Measurements from ENCODE around the gene GMDS.

Gene GMDS

DNA sequence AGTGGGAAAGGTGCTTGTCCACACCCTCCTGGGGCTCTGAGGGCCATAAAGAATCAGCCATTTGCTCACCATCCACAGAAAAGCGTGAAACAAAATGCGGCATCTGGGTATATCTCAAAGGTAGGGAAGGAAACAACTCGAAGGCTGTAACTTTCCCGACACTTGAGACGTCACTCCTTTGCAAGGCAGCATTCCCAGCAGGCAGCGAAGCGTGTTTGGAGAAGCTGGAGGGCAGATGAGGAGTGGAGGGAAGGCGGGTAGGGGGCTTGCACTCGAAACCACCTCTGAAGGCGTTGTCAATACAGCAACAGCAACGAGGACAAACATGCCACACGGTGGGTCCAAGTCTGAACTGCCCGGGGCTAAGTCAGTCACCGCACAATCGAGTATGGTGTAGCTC, 537.3 kb downstream of the GMDS start:
- DNase-seq (ENCODE audit: low read depth, low spot score): no peak
- no peak overlapping the region for H3K4me3 ChIP-seq (ENCODE audit: low read length)
- no CpG with 5 or more reads among the region's 15 CpGs for WGBS (ENCODE audit: insufficient coverage, insufficient read length)
- H3K27ac ChIP-seq (ENCODE audit: low read length): no peak overlapping the region
- no peaks in the 10 kb centered on the region for H3K27me3 ChIP-seq (ENCODE audit: control insufficient read depth, insufficient read depth, low read length)
- H3K4me1 ChIP-seq (ENCODE audit: control insufficient read depth, insufficient read depth, low read length): no peaks in the 10 kb centered on the region
- no peaks in the 10 kb centered on the region for H3K36me3 ChIP-seq (ENCODE audit: control insufficient read depth, insufficient read depth, low read length)
- H3K9me3 ChIP-seq (ENCODE audit: control insufficient read depth, insufficient read depth, low read length): no peaks in the 10 kb centered on the region

DNA sequence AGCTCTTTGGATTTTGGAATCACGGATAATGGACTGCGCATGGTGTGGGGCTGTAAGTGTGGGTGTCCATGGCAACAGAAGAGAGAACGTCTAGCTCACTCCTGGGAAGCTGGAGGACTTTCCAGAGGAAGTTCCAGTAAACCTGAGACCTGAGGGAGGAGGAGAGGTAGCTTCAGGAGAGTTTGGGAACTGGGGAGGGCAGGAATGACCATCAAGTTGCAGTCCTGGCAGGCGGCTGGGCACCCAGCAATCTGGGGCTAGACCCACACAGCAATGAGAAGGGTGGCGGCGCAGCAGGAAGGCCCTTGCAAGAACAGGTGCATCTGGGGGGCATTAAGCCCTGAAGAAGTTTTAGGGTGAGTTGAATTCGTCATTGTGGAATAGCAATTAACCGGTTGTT, 539.8 kb downstream of the GMDS start:
- no CpG with 5 or more reads among the region's 8 CpGs for WGBS (ENCODE audit: insufficient coverage, insufficient read length)
- H3K36me3 ChIP-seq (ENCODE audit: control insufficient read depth, insufficient read depth, low read length): no peaks in the 10 kb centered on the region
- no peak overlapping the region for H3K27ac ChIP-seq (ENCODE audit: low read length)
- H3K4me3 ChIP-seq (ENCODE audit: low read length): no peak overlapping the region
- H3K9me3 ChIP-seq (ENCODE audit: control insufficient read depth, insufficient read depth, low read length): no peaks in the 10 kb centered on the region
- no peaks in the 10 kb centered on the region for H3K27me3 ChIP-seq (ENCODE audit: control insufficient read depth, insufficient read depth, low read length)
- no peak for DNase-seq (ENCODE audit: low read depth, low spot score)
- no peaks in the 10 kb centered on the region for H3K4me1 ChIP-seq (ENCODE audit: control insufficient read depth, insufficient read depth, low read length)

DNA sequence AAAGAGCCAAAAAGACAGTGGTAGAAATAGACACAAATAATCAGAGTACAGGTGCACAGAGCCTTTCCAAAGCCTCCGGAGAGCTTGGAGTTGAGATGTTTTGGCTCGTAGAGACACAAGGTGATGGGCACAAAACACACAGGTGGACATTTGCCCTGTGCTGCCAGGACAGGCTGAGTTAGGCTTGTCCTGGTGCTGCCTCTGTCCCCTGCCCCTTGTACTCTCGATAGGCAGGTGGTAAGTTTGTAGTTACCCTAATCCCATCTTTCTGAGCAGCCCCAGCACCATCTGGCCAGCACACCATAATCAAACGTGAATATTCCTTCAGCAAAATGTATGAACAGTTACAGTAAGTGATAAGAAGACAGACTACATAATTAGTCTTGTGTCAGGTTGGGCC, 540.2 kb downstream of the GMDS start:
- DNase-seq (ENCODE audit: low read depth, low spot score): no peak
- H3K4me3 ChIP-seq (ENCODE audit: low read length): no peak overlapping the region
- no peak overlapping the region for H3K27ac ChIP-seq (ENCODE audit: low read length)
- no peaks in the 10 kb centered on the region for H3K36me3 ChIP-seq (ENCODE audit: control insufficient read depth, insufficient read depth, low read length)
- H3K9me3 ChIP-seq (ENCODE audit: control insufficient read depth, insufficient read depth, low read length): no peaks in the 10 kb centered on the region
- H3K4me1 ChIP-seq (ENCODE audit: control insufficient read depth, insufficient read depth, low read length): no peaks in the 10 kb centered on the region
- no CpG with 5 or more reads among the region's 4 CpGs for WGBS (ENCODE audit: insufficient coverage, insufficient read length)
- H3K27me3 ChIP-seq (ENCODE audit: control insufficient read depth, insufficient read depth, low read length): no peaks in the 10 kb centered on the region

DNA sequence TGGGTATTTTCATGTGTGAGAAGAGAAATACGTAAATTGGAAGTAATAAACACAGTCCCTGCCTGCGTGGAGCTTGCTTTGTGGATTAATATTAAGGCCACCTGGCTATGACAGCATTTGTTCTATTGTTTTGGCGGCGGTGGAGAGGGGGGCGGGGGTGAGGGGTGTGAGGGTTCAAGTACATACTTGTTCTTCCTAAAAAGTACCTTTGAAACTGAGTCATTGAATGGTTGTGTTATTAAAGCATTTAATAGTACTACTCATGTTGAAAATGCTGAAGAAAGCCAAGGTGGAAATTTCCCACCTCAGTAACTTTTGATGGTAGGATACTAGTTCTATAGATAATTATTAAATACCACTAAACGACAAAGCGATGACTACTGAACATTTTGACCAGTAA, 540.7 kb downstream of the GMDS start:
- Histone ChIP-seq H3K36me3 (ENCODE audit: control insufficient read depth, insufficient read depth, low read length) (no peaks in the 10 kb centered on the region), H3K9me3 (ENCODE audit: control insufficient read depth, insufficient read depth, low read length) (no peaks in the 10 kb centered on the region), H3K27ac (ENCODE audit: low read length) (no peak overlapping the region), H3K4me3 (ENCODE audit: low read length) (no peak overlapping the region), H3K27me3 (ENCODE audit: control insufficient read depth, insufficient read depth, low read length) (no peaks in the 10 kb centered on the region), H3K4me1 (ENCODE audit: control insufficient read depth, insufficient read depth, low read length) (no peaks in the 10 kb centered on the region)
- no CpG with 5 or more reads among the region's 7 CpGs for WGBS (ENCODE audit: insufficient coverage, insufficient read length)
- DNase-seq (ENCODE audit: low read depth, low spot score): no peak

DNA sequence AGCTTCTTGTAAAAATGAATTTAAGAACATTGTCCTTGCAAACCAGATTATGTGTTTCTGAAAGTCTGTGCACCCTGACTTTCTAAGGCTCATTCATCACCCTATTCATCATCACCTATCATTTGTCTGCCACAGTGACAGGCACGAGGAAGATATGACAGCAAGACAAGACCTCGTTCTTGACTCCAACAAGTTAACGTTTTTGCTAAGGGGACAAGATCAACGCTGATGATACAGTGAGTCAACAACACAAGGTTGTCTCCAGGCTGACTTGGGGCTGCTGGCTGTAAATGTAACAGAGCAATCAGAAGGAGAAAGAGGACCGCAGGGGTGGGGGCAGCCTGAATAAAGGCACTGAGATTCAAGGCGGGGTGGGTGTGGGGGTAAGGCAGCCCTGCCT, 541.5 kb downstream of the GMDS start:
- H3K9me3 ChIP-seq (ENCODE audit: control insufficient read depth, insufficient read depth, low read length): no peaks in the 10 kb centered on the region
- no peak for DNase-seq (ENCODE audit: low read depth, low spot score)
- H3K4me3 ChIP-seq (ENCODE audit: low read length): no peak overlapping the region
- no peaks in the 10 kb centered on the region for H3K36me3 ChIP-seq (ENCODE audit: control insufficient read depth, insufficient read depth, low read length)
- H3K4me1 ChIP-seq (ENCODE audit: control insufficient read depth, insufficient read depth, low read length): no peaks in the 10 kb centered on the region
- WGBS (ENCODE audit: insufficient coverage, insufficient read length): no CpG with 5 or more reads among the region's 6 CpGs
- no peak overlapping the region for H3K27ac ChIP-seq (ENCODE audit: low read length)
- no peaks in the 10 kb centered on the region for H3K27me3 ChIP-seq (ENCODE audit: control insufficient read depth, insufficient read depth, low read length)

- no peaks in the 10 kb centered on the region for H3K36me3 ChIP-seq (ENCODE audit: control insufficient read depth, insufficient read depth, low read length)
- no peaks in the 10 kb centered on the region for H3K27me3 ChIP-seq (ENCODE audit: control insufficient read depth, insufficient read depth, low read length)
- H3K4me1 ChIP-seq (ENCODE audit: control insufficient read depth, insufficient read depth, low read length): no peaks in the 10 kb centered on the region
- H3K4me3 ChIP-seq (ENCODE audit: low read length): no peak overlapping the region
- H3K9me3 ChIP-seq (ENCODE audit: control insufficient read depth, insufficient read depth, low read length): no peaks in the 10 kb centered on the region
- no peak for DNase-seq (ENCODE audit: low read depth, low spot score)
- WGBS (ENCODE audit: insufficient coverage, insufficient read length): no CpG with 5 or more reads among the region's 9 CpGs
- no peak overlapping the region for H3K27ac ChIP-seq (ENCODE audit: low read length)
These were observed 542.1 kb downstream of the GMDS start for GRCh38 chr6:1703091-1703855.

DNA sequence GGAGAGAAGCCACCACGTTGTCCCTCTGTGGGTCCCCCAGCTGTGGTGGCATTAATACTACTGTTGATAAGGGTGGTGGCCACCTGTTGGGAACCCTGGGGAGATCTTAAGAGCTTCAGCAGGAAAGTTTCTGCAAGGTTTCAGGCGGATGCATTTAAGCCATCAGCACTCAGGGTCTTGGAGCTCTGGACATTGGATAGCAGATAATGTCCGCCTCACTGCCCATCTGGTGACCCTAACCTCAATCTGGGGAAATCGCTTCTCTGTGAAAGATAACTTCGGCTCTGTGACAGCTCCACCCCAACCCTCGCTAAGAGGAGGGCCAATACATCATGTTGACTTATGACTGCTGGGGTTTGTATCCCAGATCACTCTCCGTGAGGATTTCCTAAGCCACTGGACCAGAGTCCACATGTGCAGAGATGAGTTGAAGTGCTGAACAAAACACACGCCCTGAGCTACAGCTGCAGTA, 542.8 kb downstream of the GMDS start:
- no peaks in the 10 kb centered on the region for H3K27me3 ChIP-seq (ENCODE audit: control insufficient read depth, insufficient read depth, low read length)
- no peak overlapping the region for H3K27ac ChIP-seq (ENCODE audit: low read length)
- H3K9me3 ChIP-seq (ENCODE audit: control insufficient read depth, insufficient read depth, low read length): no peaks in the 10 kb centered on the region
- H3K4me3 ChIP-seq (ENCODE audit: low read length): no peak overlapping the region
- H3K4me1 ChIP-seq (ENCODE audit: control insufficient read depth, insufficient read depth, low read length): no peaks in the 10 kb centered on the region
- no peaks in the 10 kb centered on the region for H3K36me3 ChIP-seq (ENCODE audit: control insufficient read depth, insufficient read depth, low read length)
- no peak for DNase-seq (ENCODE audit: low read depth, low spot score)
- WGBS (ENCODE audit: insufficient coverage, insufficient read length): no CpG with 5 or more reads among the region's 8 CpGs

DNA sequence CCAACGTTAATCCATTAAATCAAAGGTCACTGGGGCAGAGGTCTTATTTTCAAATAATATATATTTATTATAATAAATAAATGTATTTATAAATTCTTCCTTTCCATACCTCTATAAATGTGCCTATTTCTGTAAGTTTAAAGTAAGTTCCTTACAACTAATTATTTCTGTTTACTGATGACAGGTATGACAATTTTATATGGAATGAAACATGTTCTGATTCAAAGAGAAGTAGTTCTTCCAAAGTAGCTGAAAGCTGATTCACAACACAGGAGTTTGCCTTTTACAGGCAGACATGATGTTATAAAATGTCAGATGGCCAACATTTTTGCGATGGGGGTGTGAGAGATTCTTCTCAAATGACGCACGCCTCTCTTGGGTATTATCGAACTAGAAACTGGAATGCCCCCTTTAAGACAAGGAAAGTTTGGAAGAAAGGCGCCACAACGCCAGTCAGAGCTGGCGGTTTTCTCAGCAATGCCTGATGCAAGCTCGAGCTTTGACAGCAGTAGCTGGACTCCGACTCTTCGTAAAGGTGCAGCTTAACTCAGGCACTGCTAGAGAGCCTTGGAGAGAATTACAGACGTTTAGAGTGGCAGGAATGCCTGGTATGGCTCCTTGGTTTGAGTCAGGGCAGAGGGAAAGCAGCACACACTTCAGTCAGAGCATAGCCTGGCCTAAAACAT, 543.6 kb downstream of the GMDS start:
- no peaks in the 10 kb centered on the region for H3K4me1 ChIP-seq (ENCODE audit: control insufficient read depth, insufficient read depth, low read length)
- no CpG with 5 or more reads among the region's 12 CpGs for WGBS (ENCODE audit: insufficient coverage, insufficient read length)
- H3K36me3 ChIP-seq (ENCODE audit: control insufficient read depth, insufficient read depth, low read length): no peaks in the 10 kb centered on the region
- H3K27me3 ChIP-seq (ENCODE audit: control insufficient read depth, insufficient read depth, low read length): no peaks in the 10 kb centered on the region
- no peak overlapping the region for H3K27ac ChIP-seq (ENCODE audit: low read length)
- H3K9me3 ChIP-seq (ENCODE audit: control insufficient read depth, insufficient read depth, low read length): no peaks in the 10 kb centered on the region
- DNase-seq (ENCODE audit: low read depth, low spot score): no peak
- no peak overlapping the region for H3K4me3 ChIP-seq (ENCODE audit: low read length)

DNA sequence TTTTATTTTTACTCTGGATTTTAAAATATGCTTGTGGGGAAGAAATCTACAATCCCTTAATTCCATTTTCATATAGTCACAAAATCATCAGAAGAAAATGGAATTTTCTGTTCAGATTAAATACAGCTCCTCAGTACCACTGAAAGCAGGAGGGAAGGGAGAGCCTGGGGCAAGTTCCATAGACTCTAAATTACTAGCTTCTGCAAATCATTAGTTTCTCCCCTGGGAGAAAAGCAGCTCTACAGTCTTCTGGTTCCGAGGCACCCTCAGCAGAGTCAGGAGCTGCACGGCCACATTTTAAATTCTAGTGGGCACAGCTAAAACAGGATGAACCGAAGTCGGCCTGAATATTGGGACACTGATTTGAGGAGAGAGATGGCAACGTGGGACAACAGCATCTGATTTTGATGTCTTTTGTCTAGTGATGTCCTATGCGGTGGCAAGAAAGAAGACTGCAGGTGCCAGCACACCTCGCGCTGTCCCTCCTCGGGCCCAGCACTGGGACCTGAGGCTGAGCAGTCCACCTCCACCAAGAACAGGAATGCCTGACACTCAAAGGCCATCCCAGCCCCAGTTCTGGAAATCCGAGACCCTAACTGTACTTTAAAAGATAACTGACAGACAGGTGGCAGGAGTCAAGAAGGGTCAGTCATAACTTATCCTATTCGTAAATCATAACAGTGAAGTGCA, 545.0 kb downstream of the GMDS start:
- H3K4me3 ChIP-seq (ENCODE audit: low read length): no peak overlapping the region
- no peak overlapping the region for H3K27ac ChIP-seq (ENCODE audit: low read length)
- no peaks in the 10 kb centered on the region for H3K4me1 ChIP-seq (ENCODE audit: control insufficient read depth, insufficient read depth, low read length)
- DNase-seq (ENCODE audit: low read depth, low spot score): no peak
- no CpG with 5 or more reads among the region's 11 CpGs for WGBS (ENCODE audit: insufficient coverage, insufficient read length)
- H3K27me3 ChIP-seq (ENCODE audit: control insufficient read depth, insufficient read depth, low read length): no peaks in the 10 kb centered on the region
- no peaks in the 10 kb centered on the region for H3K9me3 ChIP-seq (ENCODE audit: control insufficient read depth, insufficient read depth, low read length)
- no peaks in the 10 kb centered on the region for H3K36me3 ChIP-seq (ENCODE audit: control insufficient read depth, insufficient read depth, low read length)

- no peaks in the 10 kb centered on the region for H3K4me1 ChIP-seq (ENCODE audit: control insufficient read depth, insufficient read depth, low read length)
- no peak overlapping the region for H3K4me3 ChIP-seq (ENCODE audit: low read length)
- H3K27ac ChIP-seq (ENCODE audit: low read length): no peak overlapping the region
- no peaks in the 10 kb centered on the region for H3K36me3 ChIP-seq (ENCODE audit: control insufficient read depth, insufficient read depth, low read length)
- H3K9me3 ChIP-seq (ENCODE audit: control insufficient read depth, insufficient read depth, low read length): no peaks in the 10 kb centered on the region
- WGBS (ENCODE audit: insufficient coverage, insufficient read length): no CpG with 5 or more reads among the region's 11 CpGs
- no peaks in the 10 kb centered on the region for H3K27me3 ChIP-seq (ENCODE audit: control insufficient read depth, insufficient read depth, low read length)
- DNase-seq (ENCODE audit: low read depth, low spot score): no peak
These were observed 546.9 kb downstream of the GMDS start for GRCh38 chr6:1698527-1698926.
